ENCODE data around the gene MARS1.
"Not testable (repeated sequence)": the region's sequence is repeated elsewhere in the genome, so short reads cannot be mapped to it uniquely, and the experiment has no call there.

Gene MARS1

GRCh38 chr12:57515934-57516541 is 28.2 kb downstream of the MARS1 start:
- Histone ChIP-seq H3K4me1 (peaks cover 7% of the 10 kb centered on the region), H3K4me3 (no peak overlapping the region), H3K27me3 (ENCODE audit: low read depth) (no peaks in the 10 kb centered on the region), H3K9me3 (no peaks in the 10 kb centered on the region), H3K36me3 (replicated peaks) (peaks cover 92% of the 10 kb centered on the region)
- in situ Hi-C loops (cut with MboI; ENCODE audit: low sequenced_read_pairs), result no loop called here
- no peak for DNase-seq (ENCODE audit: low spot score in 2 of 2)

DNA sequence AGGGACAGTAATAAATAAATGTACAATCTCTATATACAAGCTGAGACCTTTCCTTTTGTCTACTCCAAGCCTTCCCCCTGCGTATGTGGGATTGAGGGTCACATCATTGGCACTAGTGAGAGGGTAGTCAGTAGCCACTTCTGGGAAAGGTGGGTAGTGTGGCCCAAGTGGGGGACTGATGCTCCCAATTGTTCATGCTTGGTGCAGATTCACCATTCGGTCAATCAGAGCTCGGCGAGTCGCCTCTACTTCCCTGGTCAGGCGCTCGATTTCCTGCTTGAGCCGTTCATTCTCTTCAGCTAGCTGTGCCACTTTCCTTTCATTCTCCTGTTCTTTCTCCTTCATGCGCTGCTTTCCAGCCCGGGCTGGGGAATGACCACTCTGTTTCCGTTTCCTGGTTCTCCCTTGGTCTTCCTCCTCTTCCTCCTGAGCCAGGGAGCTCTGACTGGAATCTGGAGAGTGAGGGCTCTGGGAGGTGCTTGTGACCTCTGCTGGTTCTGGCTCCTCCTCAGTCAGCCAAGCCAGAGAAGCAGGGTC is 28.8 kb downstream of the MARS1 start:
- in situ Hi-C loops (cut with MboI; ENCODE audit: low sequenced_read_pairs), result no loop called here
- Histone ChIP-seq H3K36me3 (replicated peaks) (peaks cover 86% of the 10 kb centered on the region), H3K9me3 (no peaks in the 10 kb centered on the region), H3K4me1 (peaks cover 13% of the 10 kb centered on the region), H3K4me3 (no peak overlapping the region), H3K27me3 (ENCODE audit: low read depth) (no peaks in the 10 kb centered on the region)
- DNase-seq (ENCODE audit: low spot score in 2 of 2), result no peak

DNA sequence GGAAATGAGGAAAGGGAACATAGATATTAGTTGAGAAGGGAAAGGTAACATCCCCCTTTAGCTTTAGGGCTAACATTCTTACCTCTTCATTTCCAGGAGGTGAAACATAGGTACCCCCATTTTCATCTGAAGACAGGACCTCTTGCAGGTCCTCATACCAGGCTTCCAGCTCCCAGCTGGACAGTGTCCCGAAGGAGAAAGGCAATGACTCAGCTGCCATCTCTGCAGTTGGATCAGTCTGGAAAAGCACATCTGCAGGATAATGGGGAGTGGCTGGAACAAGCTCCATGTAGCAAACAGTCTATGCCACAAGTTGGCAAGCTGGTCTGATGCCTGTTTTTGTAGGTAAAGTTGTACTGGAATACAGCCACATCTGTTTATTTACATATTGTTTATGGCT is 29.3 kb downstream of the MARS1 start:
- no peak overlapping the region for H3K4me3 ChIP-seq
- H3K36me3 ChIP-seq (replicated peaks), result peaks cover 81% of the 10 kb centered on the region
- H3K4me1 ChIP-seq, result peaks cover 18% of the 10 kb centered on the region
- no peaks in the 10 kb centered on the region for H3K9me3 ChIP-seq
- in situ Hi-C loops (cut with MboI; ENCODE audit: low sequenced_read_pairs), result no loop called here
- no peak for DNase-seq (ENCODE audit: low spot score in 2 of 2)
- no peaks in the 10 kb centered on the region for H3K27me3 ChIP-seq (ENCODE audit: low read depth)

DNA sequence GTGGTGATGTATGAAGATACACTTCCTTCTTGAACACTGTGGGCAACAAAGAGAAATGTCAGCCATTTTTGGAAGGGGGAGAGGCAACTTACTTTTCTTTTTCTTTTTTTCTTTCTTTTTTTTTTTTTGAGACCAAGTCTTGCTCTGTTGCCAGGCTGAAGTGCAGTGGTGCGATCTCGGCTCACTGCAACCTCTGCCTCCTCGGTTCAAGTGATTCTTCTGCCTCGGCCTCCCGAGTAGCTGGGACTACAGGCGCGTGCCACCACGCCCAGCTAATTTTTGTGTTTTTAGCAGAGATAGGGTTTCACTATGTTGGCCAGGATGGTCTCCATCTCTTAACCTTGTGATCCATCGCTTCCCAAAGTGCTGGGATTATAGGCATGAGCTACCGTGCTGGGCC is 29.9 kb downstream of the MARS1 start:
- H3K9me3 ChIP-seq; H3K27me3 ChIP-seq (ENCODE audit: low read depth); DNase-seq (ENCODE audit: low spot score in 2 of 2); in situ Hi-C loops (cut with MboI; ENCODE audit: low sequenced_read_pairs); H3K4me3 ChIP-seq: not testable (repeated sequence)
- peaks cover 76% of the 10 kb centered on the region for H3K36me3 ChIP-seq (replicated peaks)
- H3K4me1 ChIP-seq, result peaks cover 20% of the 10 kb centered on the region

- Histone ChIP-seq H3K4me1 (peaks cover 20% of the 10 kb centered on the region), H3K36me3 (replicated peaks) (peaks cover 69% of the 10 kb centered on the region)
These were observed 30.5 kb downstream of the MARS1 start for GRCh38 chr12:57518176-57518919.

GRCh38 chr12:57518920-57519795 is 31.3 kb downstream of the MARS1 start:
- H3K36me3 ChIP-seq (replicated peaks), result peaks cover 62% of the 10 kb centered on the region
- in situ Hi-C loops (cut with MboI; ENCODE audit: low sequenced_read_pairs), result no loop called here
- peak; percentile 63 to 81 for DNase-seq (ENCODE audit: low spot score in 2 of 2)
- H3K4me1 ChIP-seq, result peaks cover 26% of the 10 kb centered on the region
- H3K27me3 ChIP-seq (ENCODE audit: low read depth), result no peaks in the 10 kb centered on the region
- peak overlapping the region; percentile 86 for H3K4me3 ChIP-seq
- H3K9me3 ChIP-seq, result no peaks in the 10 kb centered on the region

More at GRCh38 chr12:57518176-57518919, 30.5 kb downstream of the MARS1 start:
- no peaks in the 10 kb centered on the region for H3K9me3 ChIP-seq
- in situ Hi-C loops (cut with MboI; ENCODE audit: low sequenced_read_pairs), result no loop called here
- H3K4me3 ChIP-seq, result peak overlapping the region; percentile 86
- H3K27me3 ChIP-seq (ENCODE audit: low read depth), result no peaks in the 10 kb centered on the region
- no peak for DNase-seq (ENCODE audit: low spot score in 2 of 2)

- in situ Hi-C loops (cut with MboI; ENCODE audit: low sequenced_read_pairs), result no loop called here
- Histone ChIP-seq H3K27me3 (ENCODE audit: low read depth) (no peaks in the 10 kb centered on the region), H3K36me3 (replicated peaks) (peaks cover 62% of the 10 kb centered on the region), H3K4me3 (peak overlapping the region; percentile 86), H3K9me3 (no peaks in the 10 kb centered on the region), H3K4me1 (peaks cover 32% of the 10 kb centered on the region)
- no peak for DNase-seq (ENCODE audit: low spot score in 2 of 2)
These were observed 31.9 kb downstream of the MARS1 start for GRCh38 chr12:57519796-57520052.

DNA sequence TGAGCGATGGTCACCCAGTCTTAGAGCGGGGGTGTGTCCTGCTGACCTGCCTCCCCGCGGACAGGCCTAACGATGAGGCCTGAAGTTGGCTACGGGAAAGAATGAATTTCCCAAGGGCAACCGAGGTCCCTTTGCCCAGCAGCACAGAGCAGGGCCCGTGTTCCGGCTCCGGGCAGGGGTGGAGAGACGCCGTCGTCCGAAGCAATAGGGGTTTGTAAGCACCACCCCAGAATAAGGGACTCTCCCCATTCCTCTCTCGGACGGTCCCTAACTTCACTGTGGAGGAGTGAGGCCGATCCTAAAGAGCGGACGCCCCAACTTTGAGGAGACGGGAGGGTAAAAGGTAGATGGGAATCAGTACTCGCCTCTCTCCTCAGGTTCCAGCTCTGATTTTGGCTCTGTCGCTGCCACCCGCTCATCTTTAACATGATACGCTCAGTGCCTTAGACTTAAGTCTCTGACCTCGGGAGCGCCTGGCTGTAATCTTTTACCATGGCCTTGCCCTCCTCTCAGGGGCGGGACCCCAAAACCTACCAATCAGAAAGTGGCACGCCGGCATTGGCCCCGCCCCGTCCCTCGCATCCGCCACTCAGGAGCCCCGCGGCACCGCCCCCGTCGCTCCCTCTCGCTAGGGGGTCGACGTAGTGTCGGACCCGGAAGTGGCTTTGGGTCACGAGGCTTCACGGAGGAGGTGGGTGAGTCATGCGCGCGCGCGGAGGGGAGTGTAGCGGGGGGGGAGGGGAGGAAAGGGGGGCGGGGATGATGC is 32.4 kb downstream of the MARS1 start, which contains the start of gene DDIT3:
Gene DDIT3, minus strand, starts transcription at position 462 of the 766 bp plus-strand sequence. CDS start 3,108 bp downstream, outside the sequence.
- H3K4me3 ChIP-seq, result peak within 1 kb of the TSS; percentile 86
- DNase-seq (ENCODE audit: low spot score in 2 of 2), result peak; percentile 96 to 99
- in situ Hi-C loops (cut with MboI; ENCODE audit: low sequenced_read_pairs), result no loop called here
- peaks cover 33% of the 10 kb centered on the region for H3K4me1 ChIP-seq
- H3K27me3 ChIP-seq (ENCODE audit: low read depth), result no peaks in the 10 kb centered on the region
- peaks cover 61% of the 10 kb centered on the region for H3K36me3 ChIP-seq (replicated peaks)
- H3K9me3 ChIP-seq, result no peaks in the 10 kb centered on the region

GRCh38 chr12:57521525-57522010 is 33.7 kb downstream of the MARS1 start:
- peak; percentile 47 to 72 for DNase-seq (ENCODE audit: low spot score in 2 of 2)
- H3K36me3 ChIP-seq (replicated peaks), result peaks cover 56% of the 10 kb centered on the region
- H3K4me1 ChIP-seq, result peaks cover 33% of the 10 kb centered on the region
- H3K9me3 ChIP-seq, result no peaks in the 10 kb centered on the region
- H3K27me3 ChIP-seq (ENCODE audit: low read depth), result no peaks in the 10 kb centered on the region
- in situ Hi-C loops (cut with MboI; ENCODE audit: low sequenced_read_pairs), result no loop called here
- peak overlapping the region; percentile 69 for H3K4me3 ChIP-seq

DNA sequence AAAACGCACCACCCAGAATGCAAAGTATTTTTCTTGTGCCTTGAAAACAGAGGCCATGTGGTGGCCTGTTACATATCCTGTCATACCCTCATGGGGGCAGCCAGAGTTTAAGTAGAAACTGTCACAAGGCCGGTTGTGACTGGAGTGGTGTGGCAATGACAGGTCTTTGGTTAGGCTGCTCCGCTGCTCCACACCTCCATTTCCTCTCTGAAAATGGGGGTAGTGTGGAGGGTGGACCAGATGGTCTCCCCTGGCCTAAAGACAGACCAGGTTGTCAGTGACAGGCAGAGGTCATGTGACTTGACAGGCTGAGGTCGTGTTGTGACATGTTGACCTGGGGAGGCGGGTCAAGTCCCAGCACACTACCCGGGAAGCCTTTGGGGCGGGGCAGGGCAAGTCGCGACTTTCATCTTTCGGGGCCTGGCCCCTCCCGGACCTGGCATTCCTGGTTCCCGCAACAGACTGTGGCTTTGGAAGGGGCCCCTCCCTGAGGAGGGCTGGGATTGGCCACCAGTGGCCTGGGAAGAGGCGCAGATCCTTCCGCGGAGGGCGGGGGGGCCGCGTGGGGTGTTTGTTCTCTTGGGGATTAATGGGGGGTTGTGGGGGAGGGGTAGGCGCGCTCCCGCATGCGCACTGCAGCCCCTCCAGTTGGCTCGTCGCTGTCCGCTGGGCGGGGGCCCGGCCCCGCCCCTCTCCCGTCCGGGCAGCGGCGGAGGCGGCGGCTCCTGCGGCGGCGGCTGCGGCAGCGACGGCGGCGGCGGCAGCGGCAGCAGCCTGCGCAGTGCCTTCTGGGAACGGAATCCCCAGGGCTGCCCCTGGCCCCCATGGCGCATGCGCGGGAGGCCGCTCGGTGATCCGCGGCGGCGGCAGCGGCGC is 34.4 kb downstream of the MARS1 start, which contains the start of gene MBD6:
Gene MBD6, plus strand, starts transcription at position 814 of the 876 bp plus-strand sequence. CDS start 1,480 bp downstream, outside the sequence.
- H3K4me3 ChIP-seq, result peak within 1 kb of the TSS; percentile 69
- in situ Hi-C loops (cut with MboI; ENCODE audit: low sequenced_read_pairs), result no loop called here
- H3K9me3 ChIP-seq, result no peaks in the 10 kb centered on the region
- H3K27me3 ChIP-seq (ENCODE audit: low read depth), result no peaks in the 10 kb centered on the region
- peaks cover 33% of the 10 kb centered on the region for H3K4me1 ChIP-seq
- DNase-seq (ENCODE audit: low spot score in 2 of 2), result peak; percentile 77 to 95
- H3K36me3 ChIP-seq (replicated peaks), result peaks cover 56% of the 10 kb centered on the region

DNA sequence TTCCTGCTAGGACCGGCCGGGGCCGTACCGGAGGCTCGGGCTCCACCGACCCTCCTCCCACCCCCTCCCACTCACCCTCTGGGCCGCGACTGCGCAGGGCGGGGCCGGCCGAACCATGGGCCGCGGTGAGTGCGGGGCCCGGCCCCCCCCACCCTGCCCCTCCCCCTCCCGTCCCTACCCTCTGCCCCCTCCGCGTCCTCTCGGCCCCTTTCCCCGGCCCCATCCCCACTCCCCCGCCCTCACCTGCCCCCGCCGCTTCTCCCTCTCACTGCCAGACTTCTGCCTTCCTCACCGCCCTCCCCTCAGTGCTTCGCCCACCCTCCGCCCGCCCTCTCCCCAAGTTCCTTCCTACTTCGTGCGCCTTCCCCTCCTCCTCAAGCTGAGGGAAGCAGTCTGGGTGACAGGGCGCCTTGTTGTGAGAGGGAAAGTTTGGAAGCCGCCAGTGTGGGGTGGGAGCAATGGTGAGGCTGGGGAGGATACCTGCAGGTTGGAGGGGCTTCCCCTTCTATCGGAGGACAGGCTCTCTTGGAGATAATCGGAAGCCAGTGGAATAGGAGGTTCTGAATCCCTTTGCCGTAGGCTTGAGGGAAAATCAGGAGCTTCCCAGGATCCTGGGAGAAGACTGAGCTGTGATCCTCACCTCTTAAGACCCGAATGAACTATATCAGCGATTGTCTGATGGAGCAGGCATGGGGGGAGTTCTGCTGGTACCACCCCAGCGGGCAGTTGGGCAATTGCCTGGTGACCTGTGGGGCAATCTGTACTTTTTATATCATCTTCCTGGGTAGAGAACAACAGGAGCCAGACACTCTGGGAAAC is 35.2 kb downstream of the MARS1 start:
- in situ Hi-C loops (cut with MboI; ENCODE audit: low sequenced_read_pairs), result no loop called here
- peaks cover 31% of the 10 kb centered on the region for H3K4me1 ChIP-seq
- DNase-seq (ENCODE audit: low spot score in 2 of 2), result peak; percentile 55 to 80

More for the DNA sequence above, 35.2 kb downstream of the MARS1 start:
- Histone ChIP-seq H3K36me3 (replicated peaks) (peaks cover 56% of the 10 kb centered on the region), H3K4me3 (peak overlapping the region; percentile 69), H3K27me3 (ENCODE audit: low read depth) (no peaks in the 10 kb centered on the region), H3K9me3 (no peaks in the 10 kb centered on the region)
